Uterus (tissue), 2 donors: Measurements from ENCODE around the gene VPS26C.

Experiments
- POLR2A ChIP-seq, 2 donors: fragments of 450-650 bp; IDR thresholded peaks; one replicate each; pipeline ENCODE4 v1.6.1; 2016; ENCODE audit warnings: antibody characterized with exemption in 2 of 2, mild to moderate bottlenecking in 1 of 2, moderate library complexity in 1 of 2
- TF ChIP-seq, protein P1 (sequence below), 4 experiments: fragments of 200-600 bp in 2 of 4; fragments of 450-650 bp in 2 of 4; sonication (generic) in 2 of 4; IDR thresholded peaks; one replicate each; pipeline ENCODE4 v1.5.1; 2016 to 2019; ENCODE audit warnings: antibody characterized with exemption in 4 of 4, mild to moderate bottlenecking in 2 of 4, moderate library complexity in 1 of 4

DNA sequence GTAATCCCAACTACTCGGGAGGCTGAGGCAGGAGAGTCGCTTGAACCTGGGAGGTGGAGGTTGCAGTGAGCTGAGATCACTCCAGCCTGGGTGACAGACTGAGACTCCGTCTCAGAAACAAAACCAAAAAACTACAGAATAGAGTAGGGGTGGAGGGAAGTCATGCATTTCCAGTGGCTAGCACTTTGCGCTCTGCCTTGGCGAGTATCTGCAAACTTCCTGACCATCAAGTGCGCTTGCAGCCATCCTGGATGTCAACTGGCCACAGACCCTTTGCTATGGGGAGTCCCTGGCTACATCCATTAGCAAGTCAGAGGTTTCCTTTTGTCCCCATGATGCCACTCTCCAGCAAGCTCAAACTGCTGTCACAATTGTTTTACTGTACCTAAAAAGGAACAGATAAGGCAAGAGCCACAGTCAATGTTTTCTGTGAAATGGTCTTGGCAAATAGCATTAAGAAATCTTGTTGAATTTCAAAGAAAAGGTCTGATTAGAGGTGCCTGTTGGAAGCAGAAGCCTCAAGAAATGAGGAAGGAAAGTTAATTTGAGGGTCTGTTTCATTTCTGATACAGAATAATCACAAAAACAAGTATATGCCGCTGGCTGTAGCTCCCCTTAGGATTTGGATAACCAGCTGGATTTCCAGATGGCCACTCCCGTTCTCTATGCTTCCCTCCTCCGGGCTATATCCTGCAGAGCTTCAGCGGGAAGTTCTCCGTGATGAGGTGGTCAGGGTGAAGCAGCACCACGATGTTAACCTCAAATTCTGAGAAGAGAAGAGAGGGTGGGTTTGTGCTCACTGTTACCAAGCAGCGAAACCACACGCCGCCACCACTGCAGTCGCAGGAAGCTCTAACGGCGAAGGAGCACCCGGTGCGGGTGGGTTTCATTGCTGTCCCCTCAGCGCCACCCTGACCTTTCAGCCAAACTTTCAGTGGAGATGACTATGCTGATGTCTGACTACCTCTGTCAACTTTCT, 42.0 kb downstream of the VPS26C start:
- TF ChIP-seq, protein P1, sequence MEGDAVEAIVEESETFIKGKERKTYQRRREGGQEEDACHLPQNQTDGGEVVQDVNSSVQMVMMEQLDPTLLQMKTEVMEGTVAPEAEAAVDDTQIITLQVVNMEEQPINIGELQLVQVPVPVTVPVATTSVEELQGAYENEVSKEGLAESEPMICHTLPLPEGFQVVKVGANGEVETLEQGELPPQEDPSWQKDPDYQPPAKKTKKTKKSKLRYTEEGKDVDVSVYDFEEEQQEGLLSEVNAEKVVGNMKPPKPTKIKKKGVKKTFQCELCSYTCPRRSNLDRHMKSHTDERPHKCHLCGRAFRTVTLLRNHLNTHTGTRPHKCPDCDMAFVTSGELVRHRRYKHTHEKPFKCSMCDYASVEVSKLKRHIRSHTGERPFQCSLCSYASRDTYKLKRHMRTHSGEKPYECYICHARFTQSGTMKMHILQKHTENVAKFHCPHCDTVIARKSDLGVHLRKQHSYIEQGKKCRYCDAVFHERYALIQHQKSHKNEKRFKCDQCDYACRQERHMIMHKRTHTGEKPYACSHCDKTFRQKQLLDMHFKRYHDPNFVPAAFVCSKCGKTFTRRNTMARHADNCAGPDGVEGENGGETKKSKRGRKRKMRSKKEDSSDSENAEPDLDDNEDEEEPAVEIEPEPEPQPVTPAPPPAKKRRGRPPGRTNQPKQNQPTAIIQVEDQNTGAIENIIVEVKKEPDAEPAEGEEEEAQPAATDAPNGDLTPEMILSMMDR (IDR thresholded peaks at IDR 0.05) = no peak
- TF ChIP-seq POLR2A (IDR thresholded peaks at IDR 0.05) = no peak
